Naive thymus-derived CD4-positive, alpha-beta T cell (primary cell): ENCODE results near the gene PANK4. TPM values are rescaled to one million over a fixed set of nuclear protein-coding genes. Genes with fewer than 3 reads are reported as not detected.

Experiments used
- ATAC-seq: fragments of 150-1000 bp; cut with Tn5 transposase; 2 replicates; pipeline ENCODE4 v1.10.0; 2021; ENCODE audit warnings: mild to moderate bottlenecking, moderate library complexity
- CTCF ChIA-PET: fragments of 350-600 bp; sonication (Branson Sonifier 250); formaldehyde crosslinking; loops from one replicate; lab custom pipeline; 2021; ENCODE audit warnings: antibody characterized with exemption; lab: Charles Lee
- POLR2A ChIA-PET: fragments of 350-600 bp; sonication (Branson Sonifier 250); formaldehyde crosslinking; loops from one replicate; lab custom pipeline; 2021; ENCODE audit warnings: antibody characterized with exemption, inconsistent platforms; lab: Charles Lee
- DNase-seq, 9 donors: peaks; one replicate each; pipeline versions ENCODE4 v3.0.0 to v3.0.0-alpha.2; 2020 to 2022; ENCODE audit warnings: mixed read lengths in 1 of 9
- H3K27ac ChIP-seq: one replicate; pipeline ENCODE4 v1.7.0; 2013; ENCODE audit warnings: mild to moderate bottlenecking, low read depth, low read length, moderate library complexity
- H3K27me3 ChIP-seq, 2 donors: one replicate each; pipeline ENCODE4 v1.7.0; 2013; ENCODE audit warnings: low read length in 2 of 2, mild to moderate bottlenecking in 2 of 2, moderate library complexity in 2 of 2; ENCODE audit not compliant: control insufficient read depth in 2 of 2, insufficient read depth in 2 of 2
- H3K36me3 ChIP-seq, 3 experiments: 1 replicate in 2 of 3; 2 replicates in 1 of 3; pipeline ENCODE4 v1.7.0; 2013; ENCODE audit warnings: low read length in 3 of 3, mild to moderate bottlenecking in 3 of 3, moderate library complexity in 1 of 3; ENCODE audit not compliant: insufficient read depth in 3 of 3, control insufficient read depth in 2 of 3
- H3K4me1 ChIP-seq, 2 donors: one replicate each; pipeline ENCODE4 v1.7.0; 2013; ENCODE audit warnings: low read length in 2 of 2, mild to moderate bottlenecking in 2 of 2, moderate library complexity in 1 of 2; ENCODE audit not compliant: control insufficient read depth in 2 of 2, insufficient read depth in 2 of 2
- H3K4me3 ChIP-seq: 2 replicates; pipeline ENCODE4 v1.7.0; 2013; ENCODE audit warnings: mild to moderate bottlenecking, low read length
- H3K9me3 ChIP-seq, 3 experiments: 1 replicate in 2 of 3; 2 replicates in 1 of 3; pipeline ENCODE4 v1.7.0; 2013; ENCODE audit warnings: low read length in 3 of 3; ENCODE audit not compliant: control insufficient read depth in 2 of 3
- H3K27ac Mint-ChIP-seq, 9 donors: one replicate each; pipeline ENCODE4 v1.8.0; 2020 to 2022; ENCODE audit warnings: mixed read lengths in 9 of 9, mild to moderate bottlenecking in 8 of 9, moderate library complexity in 5 of 9, inconsistent platforms in 2 of 9
- H3K27me3 Mint-ChIP-seq, 5 donors: one replicate each; pipeline ENCODE4 v1.8.0; 2021 to 2022; ENCODE audit warnings: mixed read lengths in 5 of 5, mild to moderate bottlenecking in 1 of 5
- H3K36me3 Mint-ChIP-seq, 5 donors: one replicate each; pipeline ENCODE4 v1.8.0; 2020 to 2022; ENCODE audit warnings: mixed read lengths in 5 of 5, mild to moderate bottlenecking in 3 of 5, inconsistent platforms in 1 of 5
- H3K4me1 Mint-ChIP-seq, 7 donors: one replicate each; pipeline ENCODE4 v1.8.0; 2020 to 2022; ENCODE audit warnings: mixed read lengths in 7 of 7, mild to moderate bottlenecking in 3 of 7, inconsistent platforms in 1 of 7
- H3K4me3 Mint-ChIP-seq, 10 donors: one replicate each; pipeline ENCODE4 v1.8.0; 2020 to 2022; ENCODE audit warnings: mild to moderate bottlenecking in 10 of 10, mixed read lengths in 10 of 10, moderate library complexity in 6 of 10, inconsistent platforms in 2 of 10
- H3K9me3 Mint-ChIP-seq, 11 donors: one replicate each; pipeline ENCODE4 v1.8.0; 2020 to 2022; ENCODE audit warnings: mixed read lengths in 11 of 11, mild to moderate bottlenecking in 4 of 11, inconsistent platforms in 1 of 11, moderate library complexity in 1 of 11
- intact Hi-C, 2 donors: fragments of 100-400 bp; cut with micrococcal nuclease; formaldehyde crosslinking; loops; one replicate each; pipeline ENCODE4 v1.15.1; 2023
- polyA plus RNA-seq, 2 donors: library from polyadenylated mRNA; unstranded; fragments of 300-500 nt; fragmentation: Illumina TruSeq; gene quantifications; one replicate each; pipeline ENCODE4 v1.2.3, GENCODE V29; 2021
- total RNA-seq, 6 experiments: library from RNA in 5 of 6; stranded (reverse) in 5 of 6; gene quantifications; 1 replicate in 5 of 6; 2 replicates in 1 of 6; pipeline ENCODE4 v1.2.3 and lab custom pipeline; 2021 to 2026

The PANK4 gene
- total and polyA plus RNA-seq, 7 experiments from 2014 or later, result 12.7 to 91.2 (median 64.4) TPM

- H3K27me3 Mint-ChIP-seq, result no peaks in the 10 kb centered on the region
- DNase-seq, result no peak
- ATAC-seq, result no peak
- no peaks in the 10 kb centered on the region for H3K9me3 Mint-ChIP-seq
- Histone ChIP-seq H3K27me3 (no peaks in the 10 kb centered on the region), H3K36me3 (no peaks in the 10 kb centered on the region), H3K4me1 (peaks cover 19 to 30% of the 10 kb centered on the region in 2 donors), H3K4me3 (no peak overlapping the region), H3K9me3 (no peaks in the 10 kb centered on the region), H3K27ac (no peak overlapping the region)
- intact Hi-C loops, result no loop called here
- no peaks in the 10 kb centered on the region for H3K36me3 Mint-ChIP-seq
- ChIA-PET CTCF (no interaction called here), POLR2A (no interaction called here)
- H3K4me3 Mint-ChIP-seq, result no peak overlapping the region
- peaks cover 7 to 28% (median 17%) of the 10 kb centered on the region in 7 donors for H3K4me1 Mint-ChIP-seq
- no peak overlapping the region for H3K27ac Mint-ChIP-seq
Observed at GRCh38 chr1:2498648-2499047, 27.7 kb downstream of the PANK4 start.

- ChIA-PET CTCF (no interaction called here), POLR2A (interaction anchor here (0.6 kb wide), 1 partner anchor 9 kb away, joined by 3 read pairs; no protein-coding TSS in a partner anchor)
- Histone ChIP-seq H3K4me3 (no peak overlapping the region), H3K36me3 (no peaks in the 10 kb centered on the region), H3K9me3 (no peaks in the 10 kb centered on the region), H3K27ac (no peak overlapping the region), H3K27me3 (no peaks in the 10 kb centered on the region), H3K4me1 (peaks cover 24 to 37% of the 10 kb centered on the region in 2 donors)
- ATAC-seq (no peak), DNase-seq (no peak)
- Mint-ChIP-seq H3K27ac (no peak overlapping the region), H3K4me3 (no peak overlapping the region), H3K4me1 (peaks cover 13 to 32% (median 24%) of the 10 kb centered on the region in 7 donors), H3K36me3 (no peaks in the 10 kb centered on the region), H3K27me3 (no peaks in the 10 kb centered on the region), H3K9me3 (no peaks in the 10 kb centered on the region)
- intact Hi-C loops, result no loop called here
Observed at GRCh38 chr1:2497891-2498290, 28.5 kb downstream of the PANK4 start.

GRCh38 chr1:2496746-2497145 lies 29.6 kb downstream of the PANK4 start:
- H3K4me3 Mint-ChIP-seq, result no peak overlapping the region
- no peaks in the 10 kb centered on the region for H3K36me3 ChIP-seq

GRCh38 chr1:2496087-2496622 lies 30.2 kb downstream of the PANK4 start:
- no peaks in the 10 kb centered on the region for H3K27me3 Mint-ChIP-seq
- peak; percentile 31 for ATAC-seq
- H3K9me3 Mint-ChIP-seq, result peaks cover 0 to under 1% (median 0%) of the 10 kb centered on the region in 11 donors
- H3K27ac ChIP-seq, result no peak overlapping the region
- intact Hi-C loops, result no loop called here
- ChIA-PET CTCF (no interaction called here), POLR2A (no interaction called here)
- no peaks in the 10 kb centered on the region for H3K36me3 Mint-ChIP-seq
- no peak overlapping the region for H3K4me3 Mint-ChIP-seq
- no peaks in the 10 kb centered on the region for H3K36me3 ChIP-seq
- no peaks in the 10 kb centered on the region for H3K27me3 ChIP-seq
- peaks cover 24 to 40% of the 10 kb centered on the region in 2 donors for H3K4me1 ChIP-seq
- peaks cover 13 to 31% (median 24%) of the 10 kb centered on the region in 7 donors for H3K4me1 Mint-ChIP-seq
- no peaks in the 10 kb centered on the region for H3K9me3 ChIP-seq
- H3K4me3 ChIP-seq, result no peak overlapping the region
- peak overlapping the region in 3 of 9 donors; percentile 38 to 57 (median 38) for H3K27ac Mint-ChIP-seq
- DNase-seq, result no peak

More at GRCh38 chr1:2496746-2497145, 29.6 kb downstream of the PANK4 start:
- H3K36me3 Mint-ChIP-seq, result no peaks in the 10 kb centered on the region
- H3K27ac Mint-ChIP-seq, result no peak overlapping the region
- ATAC-seq, result no peak
- peaks cover 13 to 31% (median 24%) of the 10 kb centered on the region in 7 donors for H3K4me1 Mint-ChIP-seq
- POLR2A ChIA-PET, result no interaction called here
- CTCF ChIA-PET, result no interaction called here
- H3K4me3 ChIP-seq, result no peak overlapping the region
- peaks cover 24 to 40% of the 10 kb centered on the region in 2 donors for H3K4me1 ChIP-seq
- no peak overlapping the region for H3K27ac ChIP-seq
- H3K9me3 Mint-ChIP-seq, result no peaks in the 10 kb centered on the region
- no peaks in the 10 kb centered on the region for H3K27me3 Mint-ChIP-seq
- H3K9me3 ChIP-seq, result no peaks in the 10 kb centered on the region
- intact Hi-C loops, result no loop called here
- DNase-seq, result no peak
- no peaks in the 10 kb centered on the region for H3K27me3 ChIP-seq

GRCh38 chr1:2495546-2495945 lies 30.9 kb downstream of the PANK4 start:
- ATAC-seq, result no peak
- intact Hi-C loops, result no loop called here
- Histone ChIP-seq H3K27me3 (no peaks in the 10 kb centered on the region), H3K36me3 (no peaks in the 10 kb centered on the region), H3K4me3 (no peak overlapping the region), H3K4me1 (peaks cover 24 to 40% of the 10 kb centered on the region in 2 donors), H3K27ac (no peak overlapping the region), H3K9me3 (no peaks in the 10 kb centered on the region)
- peaks cover 13 to 31% (median 24%) of the 10 kb centered on the region in 7 donors for H3K4me1 Mint-ChIP-seq
- H3K36me3 Mint-ChIP-seq, result no peaks in the 10 kb centered on the region
- no peak for DNase-seq
- no peak overlapping the region for H3K4me3 Mint-ChIP-seq
- POLR2A ChIA-PET, result no interaction called here
- no peak overlapping the region for H3K27ac Mint-ChIP-seq
- no peaks in the 10 kb centered on the region for H3K27me3 Mint-ChIP-seq
- CTCF ChIA-PET, result no interaction called here
- H3K9me3 Mint-ChIP-seq, result peaks cover 0 to 2% (median 0%) of the 10 kb centered on the region in 11 donors

GRCh38 chr1:2495026-2495425 lies 31.4 kb downstream of the PANK4 start:
- ATAC-seq, result no peak
- intact Hi-C loops, result no loop called here
- Histone ChIP-seq H3K4me1 (peaks cover 19 to 36% of the 10 kb centered on the region in 2 donors), H3K4me3 (no peak overlapping the region), H3K27me3 (no peaks in the 10 kb centered on the region), H3K9me3 (no peaks in the 10 kb centered on the region), H3K36me3 (no peaks in the 10 kb centered on the region), H3K27ac (no peak overlapping the region)
- H3K36me3 Mint-ChIP-seq, result no peaks in the 10 kb centered on the region
- peaks cover 8 to 28% (median 19%) of the 10 kb centered on the region in 7 donors for H3K4me1 Mint-ChIP-seq
- no peak overlapping the region for H3K27ac Mint-ChIP-seq
- H3K9me3 Mint-ChIP-seq, result peaks cover 0 to 2% (median 0%) of the 10 kb centered on the region in 11 donors
- peak overlapping the region in 1 of 10 donors; percentile 9 for H3K4me3 Mint-ChIP-seq
- no peak for DNase-seq
- CTCF ChIA-PET, result no interaction called here
- POLR2A ChIA-PET, result interaction anchor here (0.7 kb wide), 1 partner anchor 53 kb away, joined by 3 read pairs; no protein-coding TSS in a partner anchor
- no peaks in the 10 kb centered on the region for H3K27me3 Mint-ChIP-seq

- H3K27me3 Mint-ChIP-seq, result no peaks in the 10 kb centered on the region
- H3K4me3 ChIP-seq, result no peak overlapping the region
- H3K4me3 Mint-ChIP-seq, result no peak overlapping the region
- peaks cover 5 to 22% (median 15%) of the 10 kb centered on the region in 7 donors for H3K4me1 Mint-ChIP-seq
- peaks cover 12 to 29% of the 10 kb centered on the region in 2 donors for H3K4me1 ChIP-seq
- ChIA-PET CTCF (no interaction called here), POLR2A (interaction anchor here (1.1 to 1.6 kb wide), 2 partner anchors 9 to 30 kb away, joined by 3 to 5 read pairs; no protein-coding TSS in a partner anchor)
- H3K36me3 ChIP-seq, result peaks cover 0 to under 1% (median 0%) of the 10 kb centered on the region in 3 experiments
- no peak overlapping the region for H3K27ac ChIP-seq
- no peaks in the 10 kb centered on the region for H3K27me3 ChIP-seq
- peaks cover 0 to under 1% (median 0%) of the 10 kb centered on the region in 3 experiments for H3K9me3 ChIP-seq
- no peak for DNase-seq
- peaks cover 0 to 3% (median 0%) of the 10 kb centered on the region in 11 donors for H3K9me3 Mint-ChIP-seq
- ATAC-seq, result no peak
- intact Hi-C loops, result no loop called here
- peak overlapping the region in 4 of 9 donors; percentile 10 to 67 (median 57) for H3K27ac Mint-ChIP-seq
- peaks cover 0 to 5% (median 3%) of the 10 kb centered on the region in 5 donors for H3K36me3 Mint-ChIP-seq
Observed at GRCh38 chr1:2494323-2494693, 32.1 kb downstream of the PANK4 start.
